Tibial nerve (tissue), 3 donors: ENCODE measurements around the gene HIBADH.

Experiments used
- CTCF ChIP-seq, 5 experiments: fragments of 200-600 bp in 3 of 5; fragments of 450-650 bp in 2 of 5; sonication (generic) in 3 of 5; IDR thresholded peaks; one replicate each; pipeline ENCODE4 v1.5.1; 2016 to 2019; ENCODE audit warnings: antibody characterized with exemption in 5 of 5, mild to moderate bottlenecking in 3 of 5, moderate library complexity in 2 of 5
- POLR2A ChIP-seq, 2 donors: fragments of 450-650 bp; IDR thresholded peaks; one replicate each; pipeline ENCODE4 v1.6.1; 2017; ENCODE audit warnings: antibody characterized with exemption in 2 of 2, mild to moderate bottlenecking in 2 of 2, moderate library complexity in 2 of 2

- TF ChIP-seq CTCF (IDR thresholded peaks at IDR 0.05) = no peak
- TF ChIP-seq POLR2A (IDR thresholded peaks at IDR 0.05) = no peak
Observed at GRCh38 chr7:27663989-27664331, 1.3 kb upstream of the HIBADH start.
